Brain microvascular endothelial cell (primary cell): ENCODE measurements around the gene DCUN1D2.

Experiments
- DNase-seq: peaks from one replicate; pipeline ENCODE4 v3.0.0-alpha.2; 2020
- H3K27ac ChIP-seq: fragments of 250-450 bp; sonication (Bioruptor Pico); 2 replicates; pipeline ENCODE4 v1.5.1; 2020; ENCODE audit warnings: mild to moderate bottlenecking, moderate library complexity
- H3K27me3 ChIP-seq: fragments of 250-450 bp; sonication (Bioruptor Pico); replicated peaks from 2 replicates; pipeline ENCODE4 v1.5.1; 2020; ENCODE audit warnings: mild to moderate bottlenecking
- H3K36me3 ChIP-seq: fragments of 250-450 bp; sonication (Bioruptor Pico); replicated peaks from 2 replicates; pipeline ENCODE4 v1.5.1; 2020; ENCODE audit warnings: mild to moderate bottlenecking
- H3K4me3 ChIP-seq: 2 replicates; pipeline ENCODE4 v1.5.1; 2011; ENCODE audit warnings: low read depth, mild to moderate bottlenecking, control low read depth, low read length, moderate library complexity
- in situ Hi-C: cut with HindIII; loops from 2 replicates; pipeline ENCODE4 v1.10.0; 2017; ENCODE audit warnings: low sequenced_read_pairs, low pct_ligation_motif_present
- TF ChIP-seq, protein P1 (sequence below): IDR thresholded peaks from 2 replicates; pipeline ENCODE4 v1.5.1; 2011; ENCODE audit warnings: low read depth, mild to moderate bottlenecking, moderate library complexity, low read length, control low read depth, inconsistent platforms; ENCODE audit errors: missing control alignments

Gene DCUN1D2

DNA sequence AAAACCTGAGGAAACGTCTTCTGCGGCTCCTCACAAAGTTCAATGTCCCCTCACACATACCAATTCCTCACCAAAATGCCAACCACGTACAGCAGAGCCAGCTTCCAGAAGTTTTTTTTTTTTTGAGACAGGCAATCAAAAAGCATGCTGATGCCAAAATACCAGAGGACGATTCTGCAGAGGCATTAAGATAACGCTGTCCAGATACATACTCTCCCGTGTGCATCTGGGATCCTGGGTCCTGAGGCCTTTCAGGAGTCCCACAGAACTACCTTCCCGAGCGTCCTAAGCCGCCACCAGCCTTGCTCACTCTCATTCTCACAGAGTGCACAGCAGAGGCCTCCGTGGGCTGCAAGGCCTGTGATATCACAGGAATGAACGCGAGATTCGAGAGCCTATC, 5.0 kb downstream of the DCUN1D2 start:
- in situ Hi-C loops: no loop called here
- no peak for DNase-seq
- Histone ChIP-seq H3K4me3 (no peak overlapping the region), H3K36me3 (peaks cover 4% of the 10 kb centered on the region), H3K27me3 (no peaks in the 10 kb centered on the region), H3K27ac (no peak overlapping the region)
- TF ChIP-seq, protein P1, sequence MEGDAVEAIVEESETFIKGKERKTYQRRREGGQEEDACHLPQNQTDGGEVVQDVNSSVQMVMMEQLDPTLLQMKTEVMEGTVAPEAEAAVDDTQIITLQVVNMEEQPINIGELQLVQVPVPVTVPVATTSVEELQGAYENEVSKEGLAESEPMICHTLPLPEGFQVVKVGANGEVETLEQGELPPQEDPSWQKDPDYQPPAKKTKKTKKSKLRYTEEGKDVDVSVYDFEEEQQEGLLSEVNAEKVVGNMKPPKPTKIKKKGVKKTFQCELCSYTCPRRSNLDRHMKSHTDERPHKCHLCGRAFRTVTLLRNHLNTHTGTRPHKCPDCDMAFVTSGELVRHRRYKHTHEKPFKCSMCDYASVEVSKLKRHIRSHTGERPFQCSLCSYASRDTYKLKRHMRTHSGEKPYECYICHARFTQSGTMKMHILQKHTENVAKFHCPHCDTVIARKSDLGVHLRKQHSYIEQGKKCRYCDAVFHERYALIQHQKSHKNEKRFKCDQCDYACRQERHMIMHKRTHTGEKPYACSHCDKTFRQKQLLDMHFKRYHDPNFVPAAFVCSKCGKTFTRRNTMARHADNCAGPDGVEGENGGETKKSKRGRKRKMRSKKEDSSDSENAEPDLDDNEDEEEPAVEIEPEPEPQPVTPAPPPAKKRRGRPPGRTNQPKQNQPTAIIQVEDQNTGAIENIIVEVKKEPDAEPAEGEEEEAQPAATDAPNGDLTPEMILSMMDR: no peak

DNA sequence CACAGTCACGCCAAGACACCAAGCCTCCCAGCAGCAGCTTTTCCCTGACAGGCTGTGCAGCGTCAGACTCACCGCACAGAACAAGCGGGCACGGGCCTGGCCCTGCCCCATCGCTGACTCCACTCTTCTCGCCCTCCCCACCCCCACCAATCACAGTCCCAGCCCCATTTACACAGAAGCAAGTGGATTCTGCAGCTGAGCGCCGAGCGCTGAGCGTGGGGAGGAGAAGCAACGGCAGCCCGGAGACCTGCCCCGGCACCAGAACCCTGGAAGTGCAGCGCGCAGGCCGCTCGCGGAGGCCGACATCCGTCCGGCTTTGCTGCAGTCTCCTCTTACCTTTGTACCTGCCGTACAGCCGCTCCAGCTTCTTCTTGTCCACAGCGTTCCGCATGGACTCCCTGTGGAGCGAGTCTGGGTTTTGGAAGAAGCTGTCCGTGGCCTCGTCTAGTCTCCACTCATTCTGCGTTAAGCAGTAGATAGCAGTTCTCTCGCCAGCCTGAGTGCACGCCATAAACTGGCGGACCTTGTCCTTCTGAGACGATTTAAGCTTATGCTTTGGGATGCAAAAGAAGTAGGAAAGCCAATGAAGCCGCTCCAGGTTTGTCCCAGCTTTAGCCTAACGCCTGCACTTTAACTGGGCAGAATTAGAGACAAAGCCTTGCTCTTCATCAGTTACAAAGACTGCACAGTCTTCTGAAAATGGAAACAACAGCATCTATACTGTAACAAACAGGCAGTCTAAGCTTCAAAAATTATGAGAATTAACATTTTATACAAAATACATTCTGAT, 6.8 kb downstream of the DCUN1D2 start:
- TF ChIP-seq, protein P1: no peak
- in situ Hi-C loops: no loop called here
- no peaks in the 10 kb centered on the region for H3K27me3 ChIP-seq
- no peak for DNase-seq
- no peak overlapping the region for H3K27ac ChIP-seq
- H3K4me3 ChIP-seq: no peak overlapping the region
- peaks cover 7% of the 10 kb centered on the region for H3K36me3 ChIP-seq

DNA sequence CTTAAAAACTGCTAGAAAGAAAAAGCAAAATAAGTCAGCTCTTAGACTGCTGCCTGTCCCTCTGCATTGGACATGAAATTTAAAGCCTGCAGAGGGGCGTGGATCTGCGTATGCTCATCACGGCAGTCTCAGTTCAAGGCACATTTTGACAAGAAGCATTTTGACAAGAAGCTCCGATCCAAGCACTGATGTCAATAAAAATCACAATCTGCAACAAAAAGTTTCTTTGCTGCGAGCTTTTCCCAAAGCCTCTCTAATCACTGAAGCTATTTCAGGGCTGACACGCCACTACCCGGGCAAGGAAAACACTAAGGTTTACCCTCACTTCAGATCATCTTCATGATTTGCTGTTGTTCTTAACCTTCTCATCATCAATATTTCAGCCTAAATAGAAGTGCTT, 7.4 kb downstream of the DCUN1D2 start:
- in situ Hi-C loops: no loop called here
- H3K27ac ChIP-seq: no peak overlapping the region
- no peaks in the 10 kb centered on the region for H3K27me3 ChIP-seq
- TF ChIP-seq, protein P1: no peak
- H3K36me3 ChIP-seq: peaks cover 7% of the 10 kb centered on the region
- no peak overlapping the region for H3K4me3 ChIP-seq
- no peak for DNase-seq

DNA sequence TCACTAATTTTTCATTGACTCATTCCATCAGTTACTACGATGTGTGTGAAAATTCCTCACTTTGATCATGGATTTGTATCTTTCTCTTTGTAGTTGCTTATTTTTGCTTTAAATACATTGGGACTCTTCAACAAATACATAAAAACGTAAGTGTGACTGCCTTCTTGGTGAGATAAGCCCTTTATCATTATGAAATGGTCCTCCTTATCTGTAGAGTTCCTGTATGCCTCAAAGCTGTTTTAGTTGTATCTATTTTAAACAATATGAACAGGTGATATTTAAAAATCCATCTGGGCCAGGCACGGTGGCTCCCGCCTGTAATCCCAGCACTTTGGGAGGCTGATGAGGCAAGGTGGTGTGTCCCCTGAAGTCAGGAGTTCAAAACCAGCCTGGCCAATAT, 11.3 kb downstream of the DCUN1D2 start:
- Histone ChIP-seq H3K27ac (no peak overlapping the region), H3K36me3 (peaks cover 19% of the 10 kb centered on the region), H3K27me3 (no peaks in the 10 kb centered on the region), H3K4me3 (no peak overlapping the region)
- in situ Hi-C loops: no loop called here
- no peak for DNase-seq
- TF ChIP-seq, protein P1: no peak

DNA sequence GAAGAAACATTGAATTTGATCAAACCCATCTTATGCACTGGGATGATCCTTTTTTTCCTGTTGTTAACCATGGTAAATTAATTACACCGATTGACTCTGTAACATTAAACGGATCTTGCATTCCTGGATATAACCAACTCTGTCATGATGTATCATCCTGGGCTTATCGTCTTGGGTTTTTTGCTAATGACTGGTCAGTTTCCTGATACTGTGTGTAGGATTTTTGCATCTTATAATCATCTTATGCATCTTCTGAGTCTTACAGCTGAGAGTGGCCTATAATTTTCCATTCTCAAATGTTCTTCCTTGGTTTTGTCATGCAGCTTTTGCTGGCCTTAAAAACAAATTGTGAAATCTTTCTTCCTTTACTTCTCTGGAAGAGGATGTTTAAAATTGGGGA, 12.8 kb downstream of the DCUN1D2 start:
- H3K27me3 ChIP-seq: no peaks in the 10 kb centered on the region
- no peak for DNase-seq
- H3K36me3 ChIP-seq: peaks cover 15% of the 10 kb centered on the region
- in situ Hi-C loops: no loop called here
- TF ChIP-seq, protein P1: no peak
- no peak overlapping the region for H3K27ac ChIP-seq
- H3K4me3 ChIP-seq: no peak overlapping the region

DNA sequence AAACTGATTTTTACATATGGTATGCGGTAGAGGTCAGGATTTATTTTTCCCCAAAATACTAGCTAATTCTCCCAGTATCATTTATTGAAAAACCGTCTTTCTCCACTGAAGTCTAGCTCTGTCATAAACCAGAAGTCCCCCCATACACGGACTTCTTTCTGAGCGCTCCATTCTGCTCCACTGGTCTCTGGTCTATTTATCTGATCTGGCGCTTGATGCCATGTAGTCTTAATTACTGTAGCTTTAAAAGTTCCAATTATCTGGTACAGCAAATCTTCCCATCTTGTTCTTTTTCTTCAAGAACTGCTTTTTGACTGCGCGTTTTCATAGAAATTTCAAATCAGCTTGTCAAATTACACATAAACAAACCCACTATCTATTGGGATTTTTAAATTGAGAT, 13.7 kb downstream of the DCUN1D2 start:
- Histone ChIP-seq H3K4me3 (no peak overlapping the region), H3K27ac (no peak overlapping the region), H3K36me3 (peaks cover 15% of the 10 kb centered on the region), H3K27me3 (no peaks in the 10 kb centered on the region)
- in situ Hi-C loops: no loop called here
- no peak for DNase-seq
- TF ChIP-seq, protein P1: no peak
